ENCODE measurements around the gene DTX3.
"Not testable (repeated sequence)": the region's sequence is repeated elsewhere in the genome, so short reads cannot be mapped to it uniquely, and the experiment has no call there.

DTX3 gene

GRCh38 chr12:57604454-57604991, at the start of gene DTX3:
TSS of gene DTX3 (plus strand) at chr12:57604824. CDS start at chr12:57606518, 1,694 bp downstream.
- no peaks in the 10 kb centered on the region for H3K79me2 ChIP-seq (ENCODE audit: control insufficient read depth, insufficient read depth, low read length, unreplicated experiment)
- no peaks in the 10 kb centered on the region for H3K27me3 ChIP-seq (ENCODE audit: insufficient read depth, low read length)
- no peaks in the 10 kb centered on the region for H3K36me3 ChIP-seq (ENCODE audit: insufficient read depth, low read length)
- H3K27ac ChIP-seq (ENCODE audit: low read depth, low read length), result peak within 1 kb of the TSS; percentile 37; the same call in 1 of the 2 replicates
- peaks cover 17% of the 10 kb centered on the region for H3K4me1 ChIP-seq (ENCODE audit: control insufficient read depth, insufficient read depth, low read length, unreplicated experiment)
- peak within 1 kb of the TSS; percentile 98 for H2AFZ ChIP-seq (ENCODE audit: low read length, unreplicated experiment)
- peak within 1 kb of the TSS; percentile 81 for H3K4me3 ChIP-seq (ENCODE audit: low read depth, low read length)

DNA sequence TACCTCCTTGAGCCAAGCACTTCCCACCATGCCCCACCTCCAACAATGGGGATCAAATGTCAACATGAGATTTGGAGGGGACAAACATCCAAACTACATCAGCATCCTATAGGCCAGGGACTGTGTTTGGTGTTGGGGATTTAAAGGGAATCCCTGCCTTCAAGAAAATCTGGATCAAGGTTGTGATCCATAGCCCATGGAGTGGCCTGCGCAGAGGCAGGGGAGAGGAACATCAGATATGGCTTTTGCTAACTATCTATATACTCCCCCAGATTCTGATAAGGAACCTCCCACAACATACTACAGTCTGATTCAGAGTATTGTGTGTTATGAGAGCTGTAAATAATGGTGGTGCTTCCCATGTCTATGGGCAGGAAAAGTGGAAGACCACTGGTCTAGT, 49.7 kb upstream of the DTX3 start:
- no peaks in the 10 kb centered on the region for H3K36me3 ChIP-seq (ENCODE audit: insufficient read depth, low read length)
- no peak overlapping the region for H2AFZ ChIP-seq (ENCODE audit: low read length, unreplicated experiment)
- no peaks in the 10 kb centered on the region; the same call in 1 of the 2 replicates for H3K27me3 ChIP-seq (ENCODE audit: insufficient read depth, low read length)
- H3K4me1 ChIP-seq (ENCODE audit: control insufficient read depth, insufficient read depth, low read length, unreplicated experiment), result peaks cover 14% of the 10 kb centered on the region
- no peak overlapping the region for H3K27ac ChIP-seq (ENCODE audit: low read depth, low read length)
- H3K4me3 ChIP-seq (ENCODE audit: low read depth, low read length), result no peak overlapping the region
- no peaks in the 10 kb centered on the region for H3K79me2 ChIP-seq (ENCODE audit: control insufficient read depth, insufficient read depth, low read length, unreplicated experiment)

GRCh38 chr12:57558864-57559263, 45.8 kb upstream of the DTX3 start:
- Histone ChIP-seq H3K36me3 (ENCODE audit: insufficient read depth, low read length) (no peaks in the 10 kb centered on the region), H3K4me1 (ENCODE audit: control insufficient read depth, insufficient read depth, low read length, unreplicated experiment) (no peaks in the 10 kb centered on the region), H3K27ac (ENCODE audit: low read depth, low read length) (no peak overlapping the region), H3K4me3 (ENCODE audit: low read depth, low read length) (no peak overlapping the region), H3K79me2 (ENCODE audit: control insufficient read depth, insufficient read depth, low read length, unreplicated experiment) (no peaks in the 10 kb centered on the region), H3K27me3 (ENCODE audit: insufficient read depth, low read length) (peaks cover 1% of the 10 kb centered on the region; the same call in 1 of the 2 replicates), H2AFZ (ENCODE audit: low read length, unreplicated experiment) (no peak overlapping the region)

DNA sequence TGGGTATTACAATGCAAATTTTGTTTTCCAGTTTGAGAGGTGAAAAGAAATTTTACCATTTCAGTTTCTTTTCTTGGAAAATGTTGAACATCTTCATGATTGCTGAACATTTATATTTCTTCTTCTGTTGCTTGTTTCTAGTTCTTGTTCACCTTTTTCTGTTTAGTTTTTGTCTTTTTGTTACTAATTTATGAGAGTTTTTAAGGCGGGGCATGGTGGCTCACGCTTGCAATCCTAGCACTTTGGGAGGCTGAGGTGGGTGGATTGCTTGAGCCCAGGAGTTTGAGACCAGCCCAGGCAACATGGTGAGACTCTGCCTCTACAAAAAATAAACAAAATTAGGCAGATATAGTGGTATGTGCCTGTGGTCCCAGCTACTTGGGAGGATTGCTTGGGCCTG, 44.1 kb upstream of the DTX3 start:
- no peaks in the 10 kb centered on the region for H3K4me1 ChIP-seq (ENCODE audit: control insufficient read depth, insufficient read depth, low read length, unreplicated experiment)
- no peak overlapping the region for H2AFZ ChIP-seq (ENCODE audit: low read length, unreplicated experiment)
- no peak overlapping the region for H3K4me3 ChIP-seq (ENCODE audit: low read depth, low read length)
- peaks cover 10% of the 10 kb centered on the region; the same call in 1 of the 2 replicates for H3K27me3 ChIP-seq (ENCODE audit: insufficient read depth, low read length)
- no peak overlapping the region for H3K27ac ChIP-seq (ENCODE audit: low read depth, low read length)
- no peaks in the 10 kb centered on the region for H3K79me2 ChIP-seq (ENCODE audit: control insufficient read depth, insufficient read depth, low read length, unreplicated experiment)
- no peaks in the 10 kb centered on the region for H3K36me3 ChIP-seq (ENCODE audit: insufficient read depth, low read length)

GRCh38 chr12:57561117-57561516, 43.5 kb upstream of the DTX3 start:
- H3K27me3 ChIP-seq (ENCODE audit: insufficient read depth, low read length), result peaks cover 10% of the 10 kb centered on the region; the same call in 1 of the 2 replicates
- not testable (repeated sequence) for H3K27ac ChIP-seq (ENCODE audit: low read depth, low read length); H3K79me2 ChIP-seq (ENCODE audit: control insufficient read depth, insufficient read depth, low read length, unreplicated experiment); H2AFZ ChIP-seq (ENCODE audit: low read length, unreplicated experiment); H3K36me3 ChIP-seq (ENCODE audit: insufficient read depth, low read length); H3K4me3 ChIP-seq (ENCODE audit: low read depth, low read length); H3K4me1 ChIP-seq (ENCODE audit: control insufficient read depth, insufficient read depth, low read length, unreplicated experiment)

- Histone ChIP-seq H3K4me1 (ENCODE audit: control insufficient read depth, insufficient read depth, low read length, unreplicated experiment) (no peaks in the 10 kb centered on the region), H2AFZ (ENCODE audit: low read length, unreplicated experiment) (no peak overlapping the region), H3K36me3 (ENCODE audit: insufficient read depth, low read length) (no peaks in the 10 kb centered on the region), H3K4me3 (ENCODE audit: low read depth, low read length) (no peak overlapping the region), H3K27ac (ENCODE audit: low read depth, low read length) (no peak overlapping the region), H3K79me2 (ENCODE audit: control insufficient read depth, insufficient read depth, low read length, unreplicated experiment) (no peaks in the 10 kb centered on the region), H3K27me3 (ENCODE audit: insufficient read depth, low read length) (peaks cover 10% of the 10 kb centered on the region; the same call in 1 of the 2 replicates)
Measured at GRCh38 chr12:57563358-57563757, 41.3 kb upstream of the DTX3 start.

DNA sequence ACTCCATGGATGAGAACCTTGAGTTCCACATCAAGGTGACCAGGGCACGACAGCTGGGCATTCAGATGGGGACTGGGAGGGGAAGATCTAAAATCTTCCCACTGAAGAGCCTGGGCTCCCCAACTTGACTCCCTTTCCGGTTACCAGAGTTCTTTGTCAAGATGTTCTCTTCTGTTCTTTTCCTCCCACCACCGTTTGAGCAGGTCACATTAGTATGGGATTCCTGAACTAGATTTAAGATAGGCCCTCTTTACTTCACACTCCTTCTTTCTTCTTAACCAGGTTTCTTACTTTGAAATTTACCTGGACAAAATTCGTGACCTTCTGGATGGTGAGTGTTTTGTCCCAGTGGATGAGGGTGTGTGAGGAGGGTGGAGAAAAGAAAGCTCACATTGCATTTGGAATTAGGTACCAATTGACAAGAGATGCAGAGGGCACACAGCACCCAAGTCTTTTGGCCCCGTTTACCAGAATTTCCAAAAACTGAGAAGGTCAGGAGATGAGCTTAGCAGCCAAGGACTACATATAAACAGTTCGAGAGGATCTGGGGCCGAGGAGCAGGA, 40.4 kb upstream of the DTX3 start:
- H3K27me3 ChIP-seq (ENCODE audit: insufficient read depth, low read length), result peaks cover 10% of the 10 kb centered on the region; the same call in 1 of the 2 replicates
- H2AFZ ChIP-seq (ENCODE audit: low read length, unreplicated experiment), result no peak overlapping the region
- no peak overlapping the region for H3K27ac ChIP-seq (ENCODE audit: low read depth, low read length)
- H3K36me3 ChIP-seq (ENCODE audit: insufficient read depth, low read length), result no peaks in the 10 kb centered on the region
- no peaks in the 10 kb centered on the region for H3K4me1 ChIP-seq (ENCODE audit: control insufficient read depth, insufficient read depth, low read length, unreplicated experiment)
- H3K4me3 ChIP-seq (ENCODE audit: low read depth, low read length), result no peak overlapping the region
- no peaks in the 10 kb centered on the region for H3K79me2 ChIP-seq (ENCODE audit: control insufficient read depth, insufficient read depth, low read length, unreplicated experiment)

DNA sequence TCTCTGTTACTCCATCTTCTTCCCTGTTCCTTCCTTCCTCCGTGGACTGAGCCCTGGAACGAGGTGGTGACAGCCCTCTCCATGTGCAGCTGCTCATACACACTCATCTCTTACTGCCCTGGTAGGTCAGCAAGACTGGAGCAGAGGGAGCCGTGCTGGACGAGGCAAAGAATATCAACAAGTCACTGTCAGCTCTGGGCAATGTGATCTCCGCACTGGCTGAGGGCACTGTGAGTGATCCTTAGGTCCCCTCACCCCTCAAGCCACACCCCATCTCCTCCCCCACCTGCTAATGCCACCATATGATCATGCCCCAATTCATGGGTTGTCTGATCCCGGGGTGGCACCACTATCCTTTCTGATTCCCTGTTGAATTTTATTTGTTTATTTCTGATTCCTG, 35.8 kb upstream of the DTX3 start:
- Histone ChIP-seq H3K79me2 (ENCODE audit: control insufficient read depth, insufficient read depth, low read length, unreplicated experiment) (no peaks in the 10 kb centered on the region), H3K4me3 (ENCODE audit: low read depth, low read length) (no peak overlapping the region), H3K27me3 (ENCODE audit: insufficient read depth, low read length) (peaks cover 9% of the 10 kb centered on the region; the same call in 1 of the 2 replicates), H2AFZ (ENCODE audit: low read length, unreplicated experiment) (no peak overlapping the region), H3K4me1 (ENCODE audit: control insufficient read depth, insufficient read depth, low read length, unreplicated experiment) (no peaks in the 10 kb centered on the region), H3K27ac (ENCODE audit: low read depth, low read length) (no peak overlapping the region), H3K36me3 (ENCODE audit: insufficient read depth, low read length) (no peaks in the 10 kb centered on the region)

- H3K36me3 ChIP-seq (ENCODE audit: insufficient read depth, low read length), result no peaks in the 10 kb centered on the region
- no peak overlapping the region for H3K4me3 ChIP-seq (ENCODE audit: low read depth, low read length)
- no peaks in the 10 kb centered on the region for H3K4me1 ChIP-seq (ENCODE audit: control insufficient read depth, insufficient read depth, low read length, unreplicated experiment)
- H3K27me3 ChIP-seq (ENCODE audit: insufficient read depth, low read length), result no peaks in the 10 kb centered on the region; the same call in 1 of the 2 replicates
- no peaks in the 10 kb centered on the region for H3K79me2 ChIP-seq (ENCODE audit: control insufficient read depth, insufficient read depth, low read length, unreplicated experiment)
- no peak overlapping the region for H2AFZ ChIP-seq (ENCODE audit: low read length, unreplicated experiment)
- H3K27ac ChIP-seq (ENCODE audit: low read depth, low read length), result no peak overlapping the region
Measured at GRCh38 chr12:57569858-57570257, 34.8 kb upstream of the DTX3 start.

DNA sequence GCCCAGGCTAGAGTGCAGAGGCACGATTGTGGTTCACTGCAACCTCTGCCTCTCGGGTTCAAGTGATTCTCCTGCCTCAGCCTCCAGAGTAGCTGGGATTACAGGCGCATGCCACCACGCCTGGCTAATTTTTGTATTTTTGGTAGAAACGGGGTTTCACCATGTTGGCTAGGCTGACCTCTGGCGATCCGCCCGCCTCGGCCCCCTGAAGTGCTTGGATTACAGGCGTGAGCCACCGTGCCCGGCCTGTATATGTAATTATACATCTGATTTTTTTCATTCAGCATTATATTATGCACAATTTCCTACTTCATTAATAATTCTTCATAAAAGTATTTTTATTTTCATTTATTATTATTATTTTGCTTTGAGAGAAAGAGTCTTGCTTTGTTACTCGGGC, 34.2 kb upstream of the DTX3 start:
- not testable (repeated sequence) for H3K27ac ChIP-seq (ENCODE audit: low read depth, low read length); H3K4me1 ChIP-seq (ENCODE audit: control insufficient read depth, insufficient read depth, low read length, unreplicated experiment); H3K36me3 ChIP-seq (ENCODE audit: insufficient read depth, low read length); H3K79me2 ChIP-seq (ENCODE audit: control insufficient read depth, insufficient read depth, low read length, unreplicated experiment); H3K4me3 ChIP-seq (ENCODE audit: low read depth, low read length); H3K27me3 ChIP-seq (ENCODE audit: insufficient read depth, low read length); H2AFZ ChIP-seq (ENCODE audit: low read length, unreplicated experiment)
